ENCODE results near the gene GPR146.

Gene GPR146

GRCh38 chr7:1009747-1010146, 34.6 kb upstream of the GPR146 start:
- Histone ChIP-seq H3K27me3 (ENCODE audit: control insufficient read depth, insufficient read depth, low read length) (no peaks in the 10 kb centered on the region), H3K4me3 (ENCODE audit: low read depth, low read length) (no peak overlapping the region), H3K9ac (no peak overlapping the region), H3K36me3 (ENCODE audit: control insufficient read depth, insufficient read depth, low read length) (no peaks in the 10 kb centered on the region), H3K27ac (no peak overlapping the region), H3K79me2 (no peaks in the 10 kb centered on the region), H2AFZ (no peak overlapping the region), H3K4me2 (ENCODE audit: low read length) (no peak overlapping the region), H3K4me1 (no peaks in the 10 kb centered on the region), H3K9me3 (ENCODE audit: control insufficient read depth, low read length) (no peaks in the 10 kb centered on the region)
- no peak for TF ChIP-seq CTCF (IDR thresholded peaks at IDR 0.05)

GRCh38 chr7:1010226-1010625, 34.1 kb upstream of the GPR146 start:
- H3K9ac ChIP-seq = no peak overlapping the region
- no peak overlapping the region for H3K27ac ChIP-seq
- H3K79me2 ChIP-seq = no peaks in the 10 kb centered on the region
- no peaks in the 10 kb centered on the region for H3K36me3 ChIP-seq (ENCODE audit: control insufficient read depth, insufficient read depth, low read length)
- H3K9me3 ChIP-seq (ENCODE audit: control insufficient read depth, low read length) = no peaks in the 10 kb centered on the region
- no peak overlapping the region for H3K4me3 ChIP-seq (ENCODE audit: low read depth, low read length)
- no peak overlapping the region for H2AFZ ChIP-seq
- no peak for TF ChIP-seq CTCF (IDR thresholded peaks at IDR 0.05)
- H3K4me1 ChIP-seq = no peaks in the 10 kb centered on the region
- H3K4me2 ChIP-seq (ENCODE audit: low read length) = no peak overlapping the region
- no peaks in the 10 kb centered on the region for H3K27me3 ChIP-seq (ENCODE audit: control insufficient read depth, insufficient read depth, low read length)

GRCh38 chr7:1011297-1012003, 32.9 kb upstream of the GPR146 start:
- no peak overlapping the region for H2AFZ ChIP-seq
- TF ChIP-seq CTCF (IDR thresholded peaks at IDR 0.05) = no peak

GRCh38 chr7:1012004-1012715, 32.2 kb upstream of the GPR146 start:
- Histone ChIP-seq H3K27ac (no peak overlapping the region), H2AFZ (no peak overlapping the region), H3K79me2 (no peaks in the 10 kb centered on the region), H3K9me3 (ENCODE audit: control insufficient read depth, low read length) (no peaks in the 10 kb centered on the region), H3K4me2 (ENCODE audit: low read length) (no peak overlapping the region), H3K9ac (no peak overlapping the region), H3K4me3 (ENCODE audit: low read depth, low read length) (no peak overlapping the region), H3K36me3 (ENCODE audit: control insufficient read depth, insufficient read depth, low read length) (no peaks in the 10 kb centered on the region), H3K4me1 (no peaks in the 10 kb centered on the region), H3K27me3 (ENCODE audit: control insufficient read depth, insufficient read depth, low read length) (no peaks in the 10 kb centered on the region)
- no peak for TF ChIP-seq CTCF (IDR thresholded peaks at IDR 0.05)

More at GRCh38 chr7:1011297-1012003, 32.9 kb upstream of the GPR146 start:
- Histone ChIP-seq H3K9ac (no peak overlapping the region), H3K27ac (no peak overlapping the region), H3K36me3 (ENCODE audit: control insufficient read depth, insufficient read depth, low read length) (no peaks in the 10 kb centered on the region), H3K27me3 (ENCODE audit: control insufficient read depth, insufficient read depth, low read length) (no peaks in the 10 kb centered on the region), H3K9me3 (ENCODE audit: control insufficient read depth, low read length) (no peaks in the 10 kb centered on the region), H3K4me1 (no peaks in the 10 kb centered on the region), H3K4me3 (ENCODE audit: low read depth, low read length) (no peak overlapping the region), H3K79me2 (no peaks in the 10 kb centered on the region), H3K4me2 (ENCODE audit: low read length) (no peak overlapping the region)

Measured in parathyroid adenoma (tissue), 2 donors.